ENCODE data around the gene PLA2G5.

Gene PLA2G5

DNA sequence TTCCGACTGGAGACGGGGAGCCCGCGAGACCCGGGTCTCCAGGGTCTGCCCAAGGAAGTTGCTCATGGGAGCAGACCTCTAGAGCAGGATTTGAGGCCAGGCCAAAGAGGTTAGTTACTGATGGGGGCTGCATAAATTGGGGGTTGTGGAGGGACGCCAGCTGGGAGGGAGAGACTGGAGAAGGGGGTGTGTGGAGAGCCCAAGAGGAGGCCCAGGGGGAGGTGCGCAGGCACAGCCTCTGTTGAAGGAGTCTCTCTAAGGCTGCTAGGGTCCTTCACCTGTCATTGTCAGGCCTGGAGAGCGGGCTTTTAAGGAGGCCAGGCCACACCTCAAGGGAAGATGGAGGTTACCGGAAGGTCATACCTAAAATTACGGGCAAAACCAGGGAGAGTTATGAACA, 363 bp downstream of the PLA2G5 start:
- DNase-seq = no peak

DNA sequence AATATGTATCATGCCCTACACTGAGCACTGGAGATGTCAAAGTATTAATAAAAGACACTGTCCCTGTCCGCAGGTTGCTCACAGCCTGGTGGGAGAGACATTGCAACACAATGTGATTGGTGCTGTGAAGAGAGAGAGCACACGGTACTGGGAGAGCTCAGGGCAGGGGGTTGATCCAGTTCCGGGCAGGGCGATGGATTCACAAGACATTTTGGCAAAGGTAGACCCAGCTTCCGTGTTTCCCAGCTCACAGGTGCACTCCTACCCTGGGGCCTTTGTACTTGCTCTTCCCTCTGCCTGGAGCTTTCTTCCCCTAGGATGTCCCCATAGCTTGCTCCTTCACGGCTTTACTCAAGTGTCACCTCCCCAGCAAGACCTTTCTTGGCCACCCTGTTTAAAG, 1.4 kb downstream of the PLA2G5 start:
- no peak for DNase-seq

GRCh38 chr1:20072771-20073170, 2.8 kb downstream of the PLA2G5 start:
- DNase-seq = no peak

DNA sequence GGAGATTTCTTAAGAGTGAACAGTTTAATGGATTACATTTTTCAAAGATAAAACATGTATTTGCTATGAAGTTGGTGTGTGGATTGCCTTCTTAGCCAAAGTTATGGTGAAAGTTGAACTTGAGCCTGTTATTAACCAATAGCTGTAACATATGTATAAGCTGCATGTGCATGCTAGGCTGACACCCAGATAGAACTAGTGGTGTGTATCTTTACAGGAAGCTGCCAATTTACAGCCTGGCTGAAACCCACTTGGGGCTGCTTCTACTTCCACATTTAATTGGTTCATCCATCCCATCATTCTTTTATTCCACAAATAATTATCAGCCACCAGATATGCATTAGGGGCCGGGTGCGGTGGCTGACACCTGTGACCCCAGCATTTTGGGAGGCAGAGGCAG, 3.3 kb downstream of the PLA2G5 start:
- no peak for DNase-seq

- no peak for DNase-seq
These were observed 4.2 kb downstream of the PLA2G5 start for GRCh38 chr1:20074055-20074724.

- no peak for DNase-seq
These were observed 4.8 kb downstream of the PLA2G5 start for GRCh38 chr1:20074725-20075171.

- DNase-seq = no peak
These were observed 5.4 kb downstream of the PLA2G5 start for GRCh38 chr1:20075345-20075744.

DNA sequence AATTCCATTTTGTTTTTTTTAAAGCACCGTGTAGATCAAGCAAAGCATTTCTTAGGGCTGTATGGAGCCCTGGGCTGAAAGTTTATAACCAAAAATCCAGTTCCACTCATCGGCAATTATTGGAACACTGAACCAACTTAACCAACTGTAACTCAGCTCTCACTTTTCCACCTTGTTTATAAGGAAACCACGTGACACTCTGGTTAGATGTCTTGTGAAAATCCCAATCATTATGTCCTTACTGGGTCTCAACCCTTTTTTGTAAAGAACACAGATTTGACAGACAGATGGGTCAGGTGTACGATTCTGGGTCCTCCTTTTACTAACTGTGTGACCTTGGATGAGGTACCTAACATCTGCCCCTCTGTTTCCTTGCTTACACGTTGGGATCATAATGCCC, 6.2 kb downstream of the PLA2G5 start:
- DNase-seq = no peak

GRCh38 chr1:20076710-20077461, 6.9 kb downstream of the PLA2G5 start:
- no peak for DNase-seq

GRCh38 chr1:20078171-20078651, 8.2 kb downstream of the PLA2G5 start:
- no peak for DNase-seq

DNA sequence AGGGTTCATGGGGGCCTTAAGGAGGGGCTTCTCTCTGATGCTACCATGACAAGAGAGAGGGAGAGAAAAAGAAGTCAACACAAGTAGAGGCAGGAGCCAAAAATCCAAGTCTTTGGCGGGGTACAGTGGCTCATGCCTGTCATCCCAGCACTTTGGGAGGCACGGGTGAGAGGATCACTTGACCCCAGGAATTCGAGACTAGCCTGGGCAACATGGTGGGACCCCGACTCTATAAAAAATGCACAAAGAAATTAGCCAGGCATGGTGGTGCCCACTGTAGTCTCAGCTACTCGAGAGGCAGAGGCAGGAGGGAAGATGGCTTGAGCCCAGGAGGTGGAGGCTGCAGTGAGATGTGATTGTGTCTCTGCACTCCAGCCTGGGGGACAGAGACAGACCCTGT, 8.7 kb downstream of the PLA2G5 start:
- no peak for DNase-seq

DNA sequence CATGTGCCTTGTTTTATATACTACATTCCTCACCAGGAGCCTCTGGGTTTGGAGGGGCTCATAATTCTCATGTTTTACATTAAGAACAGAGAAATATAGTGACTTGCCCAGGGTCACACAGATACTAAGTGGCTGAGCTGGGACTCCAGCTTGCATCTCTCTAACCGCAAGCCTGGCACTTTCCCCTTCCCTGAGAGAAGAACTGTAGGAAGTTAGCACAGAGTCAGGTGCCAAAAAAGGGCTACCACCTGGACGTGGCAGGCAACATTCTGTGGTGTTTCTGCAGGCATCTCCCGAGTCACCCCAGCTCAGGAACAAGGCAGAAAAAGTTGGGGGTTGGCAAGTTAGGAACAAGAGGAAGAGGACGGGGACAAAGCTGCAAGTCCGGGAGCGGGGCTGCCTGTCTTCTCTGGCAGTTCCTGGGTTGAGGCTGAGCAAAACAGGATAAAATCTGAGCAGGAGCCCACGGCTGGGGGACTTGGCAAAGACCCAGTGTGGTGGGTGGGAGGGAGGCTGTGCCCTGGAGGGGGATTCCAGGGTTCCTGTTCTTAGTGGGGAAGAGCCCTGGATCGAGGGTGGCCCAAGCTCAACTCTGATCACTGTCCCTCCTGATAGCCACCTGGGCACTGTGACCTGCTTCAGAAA, 9.8 kb downstream of the PLA2G5 start:
- DNase-seq = no peak

- no peak for DNase-seq
These were observed 10.7 kb downstream of the PLA2G5 start for GRCh38 chr1:20080441-20081352.

DNA sequence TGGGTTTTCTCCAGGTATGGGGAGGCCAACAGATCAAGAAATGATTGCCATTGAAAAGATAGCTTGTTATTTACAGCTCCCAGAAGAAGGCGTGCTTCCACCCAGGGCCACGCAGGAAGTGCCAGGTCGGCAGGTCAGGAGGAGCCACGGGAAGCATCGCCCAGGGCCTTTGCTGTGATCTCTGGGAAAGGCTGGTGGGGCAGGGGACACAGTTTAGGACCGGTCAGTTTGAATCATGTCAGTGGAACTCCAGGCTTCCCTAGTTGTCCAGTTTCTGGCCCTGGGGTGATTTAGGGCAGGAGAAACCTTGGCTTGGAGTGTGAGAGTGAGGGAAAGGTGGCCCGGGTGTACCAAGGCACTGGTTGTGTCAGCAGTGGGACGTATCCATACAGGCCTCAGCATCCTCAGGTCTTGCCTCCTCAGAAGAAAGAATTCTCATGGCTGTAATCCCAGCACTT, 11.4 kb downstream of the PLA2G5 start:
- no peak for DNase-seq

DNA sequence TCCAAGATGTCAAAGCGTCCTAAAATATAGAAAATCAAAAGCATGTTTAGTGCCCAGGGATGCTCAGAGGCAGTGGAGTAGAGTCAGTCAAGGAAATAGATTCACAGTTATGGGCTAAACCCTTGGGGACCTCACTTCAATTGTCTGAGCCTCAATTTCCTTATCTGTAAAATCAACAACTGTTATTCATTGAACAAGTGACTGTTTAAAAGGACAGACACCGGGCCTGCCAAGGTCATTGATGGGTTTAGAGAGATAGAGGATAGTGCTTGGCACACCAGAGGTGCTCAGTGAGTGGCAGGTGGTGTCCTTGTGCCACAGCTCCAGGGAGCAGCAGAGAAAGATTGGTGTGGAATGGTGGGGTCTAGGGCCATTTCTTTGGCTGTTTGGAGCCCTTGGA, 12.8 kb downstream of the PLA2G5 start:
- no peak for DNase-seq

GRCh38 chr1:20083178-20083944, 13.4 kb downstream of the PLA2G5 start:
- DNase-seq = no peak

GRCh38 chr1:20086800-20087199, 16.8 kb downstream of the PLA2G5 start:
- DNase-seq = no peak

DNA sequence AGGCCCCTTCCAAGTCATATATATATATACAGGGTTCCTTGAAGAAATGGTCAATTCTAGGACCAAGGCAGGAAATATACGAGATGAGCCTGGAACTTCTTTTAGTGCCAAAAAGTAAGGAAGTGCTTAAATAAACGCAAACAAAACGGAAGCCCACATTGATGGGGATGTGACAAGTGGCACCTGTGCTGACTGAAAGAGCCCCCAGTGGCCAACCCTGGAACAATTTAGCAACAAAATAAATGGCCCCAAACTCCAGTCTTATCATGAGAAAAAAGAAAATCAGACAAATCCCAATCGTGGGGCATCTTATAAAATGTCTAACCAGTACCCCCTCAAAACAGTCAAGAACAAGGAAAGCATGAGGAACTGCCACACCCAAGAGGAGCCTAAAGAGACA, 17.7 kb downstream of the PLA2G5 start:
- no peak for DNase-seq

GRCh38 chr1:20089328-20090077, 19.5 kb downstream of the PLA2G5 start:
- no peak for DNase-seq

DNA sequence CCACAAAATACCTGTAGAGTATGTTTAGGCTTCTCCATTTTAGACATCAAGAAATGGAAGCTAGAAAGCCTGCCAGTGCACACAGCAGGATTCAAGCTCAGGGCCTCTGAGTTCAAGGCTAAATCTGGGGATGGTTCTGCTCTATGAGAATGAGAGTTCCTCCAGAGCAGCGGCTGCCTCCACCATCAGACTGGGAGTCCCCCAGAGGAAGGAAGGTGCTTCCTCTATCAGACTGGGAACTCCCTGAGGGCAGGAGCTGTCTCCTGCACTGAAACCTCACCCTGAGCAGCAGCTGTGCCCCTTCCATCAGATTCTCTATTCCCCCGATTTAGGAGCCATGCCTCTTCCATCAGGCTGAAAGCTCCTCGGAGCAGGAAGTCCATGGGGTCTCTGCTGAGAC, 20.1 kb downstream of the PLA2G5 start:
- DNase-seq = no peak

DNA sequence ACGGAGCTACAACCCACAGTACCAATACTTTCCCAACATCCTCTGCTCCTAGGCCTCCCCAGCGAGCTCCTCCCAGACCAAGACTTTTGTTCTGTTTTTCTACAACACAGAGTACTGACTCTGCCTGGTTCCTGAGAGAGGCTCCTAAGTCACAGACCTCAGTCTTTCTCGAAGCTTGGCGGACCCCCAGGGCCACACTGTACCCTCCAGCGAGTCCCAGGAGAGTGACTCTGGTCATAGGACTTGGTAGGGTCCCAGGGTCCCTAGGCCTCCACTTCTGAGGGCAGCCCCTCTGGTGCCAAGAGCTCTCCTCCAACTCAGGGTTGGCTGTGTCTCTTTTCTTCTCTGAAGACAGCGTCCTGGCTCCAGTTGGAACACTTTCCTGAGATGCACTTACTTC, 20.6 kb downstream of the PLA2G5 start:
- DNase-seq = no peak
